ENCODE measurements around the gene FAM83F.
"Not testable (repeated sequence)": the region's sequence is repeated elsewhere in the genome, so short reads cannot be mapped to it uniquely, and the experiment has no call there.

Gene FAM83F

DNA sequence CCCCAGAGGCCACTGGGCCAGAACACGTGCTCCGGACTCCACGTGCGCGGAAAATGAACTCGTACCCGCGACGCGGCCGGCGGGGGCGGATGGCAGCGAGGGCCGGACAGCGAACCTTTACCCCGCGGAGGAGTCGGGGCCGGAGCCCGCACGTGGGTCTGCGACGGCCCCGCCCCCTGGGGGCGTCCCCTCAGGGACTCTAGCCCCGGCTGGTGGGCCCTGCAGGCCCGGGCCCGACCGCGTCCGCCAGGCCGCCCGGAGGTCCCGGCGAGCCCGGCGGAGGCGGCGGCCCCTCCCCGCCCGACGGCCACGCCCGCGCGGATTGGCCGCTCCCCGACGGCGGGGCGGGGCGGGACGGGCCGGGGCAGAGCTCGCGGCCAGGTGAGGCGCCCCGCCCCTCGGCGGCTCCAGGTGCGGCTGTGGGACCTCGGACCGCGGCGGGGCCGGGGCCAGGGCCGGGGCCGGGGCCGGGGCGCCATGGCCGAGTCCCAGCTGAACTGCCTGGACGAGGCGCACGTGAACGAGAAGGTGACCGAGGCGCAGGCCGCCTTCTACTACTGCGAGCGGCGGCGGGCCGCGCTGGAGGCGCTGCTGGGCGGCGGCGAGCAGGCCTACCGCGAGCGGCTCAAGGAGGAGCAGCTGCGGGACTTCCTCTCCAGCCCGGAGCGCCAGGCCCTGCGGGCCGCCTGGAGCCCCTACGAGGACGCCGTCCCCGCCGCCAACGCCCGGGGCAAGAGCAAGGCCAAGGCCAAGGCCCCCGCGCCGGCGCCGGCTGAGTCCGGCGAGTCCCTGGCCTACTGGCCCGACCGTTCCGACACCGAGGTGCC, at the start of gene FAM83F:
FAM83F (plus strand) TSS at position 389 of the 827 bp plus-strand sequence; CDS start at position 478, 89 bp downstream.
- DNase-seq, result no peak

DNA sequence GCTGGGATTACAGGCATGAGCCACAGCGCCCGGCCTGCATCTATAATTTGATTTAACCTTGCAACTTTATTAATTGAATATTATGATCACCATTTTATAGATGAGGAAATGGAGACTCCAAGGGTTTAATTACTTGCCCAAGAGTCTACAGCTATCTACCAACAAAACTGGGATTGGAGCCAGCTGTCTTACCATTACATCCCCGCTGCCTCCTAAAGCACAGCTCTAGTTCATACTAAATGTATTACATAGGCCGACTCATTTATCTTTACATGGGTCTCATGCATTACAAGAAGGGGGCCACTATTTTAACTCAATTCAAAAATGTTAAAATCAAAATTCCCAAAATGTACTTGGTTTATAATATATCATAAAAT, 48.6 kb upstream of the FAM83F start:
- DNase-seq, result no peak

- DNase-seq, result no peak
Observed at GRCh38 chr22:39946503-39947219, 48.1 kb upstream of the FAM83F start.

GRCh38 chr22:39947220-39948216, 47.2 kb upstream of the FAM83F start:
- no peak for DNase-seq

DNA sequence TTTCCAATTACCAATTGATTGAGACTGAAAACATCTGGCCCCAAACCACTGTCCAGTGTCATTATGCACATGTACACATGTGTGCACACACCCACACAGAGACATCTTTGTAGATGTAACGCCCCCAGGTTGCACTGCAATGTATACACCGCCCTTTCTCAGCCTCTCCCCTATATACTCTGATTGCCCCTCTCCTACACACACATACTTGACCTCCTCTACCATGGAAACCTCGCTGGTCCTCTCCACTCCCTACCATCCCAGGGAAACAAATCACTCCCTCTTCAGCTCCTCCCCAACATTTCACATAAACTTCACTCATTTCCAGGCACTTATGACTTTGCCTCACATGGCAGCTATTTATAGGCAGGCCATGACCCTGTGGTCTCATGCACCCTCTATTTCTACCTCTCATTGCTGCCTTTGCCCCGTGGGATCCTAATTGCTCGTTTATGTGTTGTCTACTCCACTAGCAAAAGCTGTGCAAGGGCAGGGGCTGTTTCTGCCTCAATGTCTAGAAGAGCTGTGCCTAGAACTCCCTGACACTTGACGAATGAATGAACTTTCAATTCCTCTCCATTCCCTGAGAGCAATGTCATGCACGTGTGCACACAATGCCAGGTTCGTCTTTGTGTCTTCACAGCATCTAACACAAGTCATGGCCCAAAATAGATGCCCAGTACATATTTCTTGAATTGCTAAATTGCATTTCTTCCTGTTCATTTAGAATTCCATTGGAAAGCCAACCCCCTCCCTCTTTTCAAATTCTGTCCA, 44.6 kb upstream of the FAM83F start:
- DNase-seq, result no peak

DNA sequence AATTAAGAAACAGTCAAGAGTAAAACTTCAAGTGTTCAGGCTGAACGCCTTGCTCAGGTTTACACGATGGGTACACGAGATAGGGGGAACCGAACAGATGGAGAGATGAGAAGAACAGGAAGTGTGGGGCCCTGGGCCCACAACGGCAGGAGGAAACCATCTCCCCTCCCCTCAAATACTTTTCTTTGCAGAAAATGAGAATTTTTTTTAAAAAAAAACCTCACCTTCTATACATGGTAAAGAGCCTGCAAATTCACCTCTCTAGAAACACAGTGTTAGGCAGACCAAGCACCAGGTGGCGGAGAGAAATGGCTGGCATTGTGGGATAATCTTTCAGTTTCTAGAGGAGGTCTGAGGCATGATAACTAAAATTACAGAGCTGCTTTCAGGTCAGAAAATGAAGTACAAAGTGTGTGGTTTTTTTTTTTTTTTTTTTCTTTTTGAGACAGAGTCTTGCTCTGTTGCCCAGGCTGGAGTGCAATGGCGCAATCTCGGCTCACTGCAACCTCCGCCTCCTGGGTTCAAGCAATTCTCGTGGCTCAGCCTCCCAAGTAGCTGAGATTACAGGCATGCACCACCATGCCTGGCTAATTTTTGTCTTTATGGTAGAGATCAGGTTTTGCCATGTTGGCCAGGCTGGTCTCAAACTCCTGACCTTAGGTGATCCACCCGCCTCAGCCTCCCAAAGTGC, 43.0 kb upstream of the FAM83F start:
- not testable (repeated sequence) for DNase-seq

- DNase-seq, result no peak
Observed at GRCh38 chr22:39952347-39952746, 42.4 kb upstream of the FAM83F start.

GRCh38 chr22:39953101-39953500, 41.7 kb upstream of the FAM83F start:
- no peak for DNase-seq

DNA sequence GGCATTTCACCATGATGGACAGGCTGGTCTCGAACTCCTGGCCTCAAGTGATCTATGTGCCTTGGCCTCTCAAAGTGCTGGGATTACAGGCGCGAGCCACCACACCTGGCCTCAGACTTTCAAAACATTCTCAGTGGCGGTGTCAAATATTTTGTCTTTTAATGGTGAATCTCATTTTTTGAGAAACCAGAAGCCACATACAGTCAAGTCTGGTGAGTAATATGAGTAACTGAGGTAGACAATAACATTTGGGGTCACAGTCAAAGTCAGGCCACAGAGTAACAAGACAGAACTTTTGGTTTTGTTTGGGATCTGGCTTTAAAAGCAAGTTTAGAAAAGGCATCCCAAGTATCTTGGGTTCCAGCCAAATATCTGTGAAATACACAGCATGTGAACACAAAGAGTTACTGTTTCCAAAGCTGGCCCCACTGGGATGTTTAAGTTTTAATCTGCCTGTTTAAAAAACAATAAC, 40.1 kb upstream of the FAM83F start:
- peak in 1 of 2 experiments; percentile 2 for DNase-seq

DNA sequence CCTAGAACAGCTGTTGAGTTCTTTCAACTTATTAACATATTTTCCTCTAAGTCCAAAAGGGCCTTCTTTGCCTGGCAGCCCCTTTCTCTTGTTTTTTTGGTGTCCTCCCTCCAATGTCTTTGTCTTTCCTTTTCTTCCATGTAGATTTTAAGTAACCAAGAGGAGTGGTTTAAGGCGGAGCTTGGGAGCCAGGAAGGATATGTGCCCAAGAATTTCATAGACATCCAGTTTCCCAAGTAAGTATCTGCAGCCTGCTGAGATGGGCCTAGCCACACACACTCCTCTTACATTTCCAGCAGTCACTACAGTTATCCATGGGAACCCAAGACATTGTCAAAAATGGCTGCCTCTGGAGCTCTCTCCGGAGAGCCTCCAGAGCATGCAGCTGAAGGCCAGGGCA, 39.1 kb upstream of the FAM83F start:
- no peak for DNase-seq

DNA sequence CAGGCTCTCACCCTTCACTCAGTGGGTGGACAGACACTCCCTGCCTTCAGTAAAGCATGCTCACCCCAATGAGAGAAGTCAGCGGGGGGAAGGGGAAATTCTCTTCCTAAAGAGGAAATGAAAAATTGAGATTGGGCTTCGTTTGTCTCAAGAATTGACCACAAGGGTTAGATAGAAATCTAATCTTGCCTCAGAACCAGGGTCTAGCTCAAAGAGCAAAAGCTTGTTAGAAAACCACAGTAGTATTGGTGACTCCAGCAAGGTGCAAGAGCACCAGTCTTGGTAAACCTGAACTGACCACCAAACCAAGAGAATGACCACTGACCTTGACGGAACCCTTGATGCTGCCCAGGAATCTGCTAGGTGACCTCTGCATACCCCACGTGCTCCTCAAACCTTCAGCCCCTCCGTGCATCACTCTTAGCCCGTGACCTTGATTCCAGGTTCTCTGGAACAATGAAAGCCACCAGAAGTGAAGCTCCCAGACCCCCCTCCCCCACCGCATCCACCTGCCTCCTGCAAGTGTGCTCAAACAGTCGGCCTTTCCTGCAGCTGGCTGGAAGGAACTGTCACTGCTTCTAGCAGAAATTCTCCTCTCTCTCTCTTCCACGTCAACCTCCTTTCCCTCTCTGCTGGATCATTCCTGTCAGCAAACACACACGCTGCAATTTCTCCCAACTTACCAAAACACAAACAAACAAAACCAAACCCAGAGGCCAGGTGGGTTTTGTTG, 37.7 kb upstream of the FAM83F start:
- no peak for DNase-seq

GRCh38 chr22:39958009-39958711, 36.6 kb upstream of the FAM83F start:
- no peak for DNase-seq

GRCh38 chr22:39958949-39959639, 35.7 kb upstream of the FAM83F start:
- no peak for DNase-seq

- DNase-seq, result peak in 1 of 2 experiments; percentile 7
Observed at GRCh38 chr22:39959640-39960447, 34.9 kb upstream of the FAM83F start, which contains the start of gene TMA7B. Gene TMA7B, plus strand, starts transcription at chr22:39960397. Its CDS starts 3,978 bp downstream, at chr22:39964375.

DNA sequence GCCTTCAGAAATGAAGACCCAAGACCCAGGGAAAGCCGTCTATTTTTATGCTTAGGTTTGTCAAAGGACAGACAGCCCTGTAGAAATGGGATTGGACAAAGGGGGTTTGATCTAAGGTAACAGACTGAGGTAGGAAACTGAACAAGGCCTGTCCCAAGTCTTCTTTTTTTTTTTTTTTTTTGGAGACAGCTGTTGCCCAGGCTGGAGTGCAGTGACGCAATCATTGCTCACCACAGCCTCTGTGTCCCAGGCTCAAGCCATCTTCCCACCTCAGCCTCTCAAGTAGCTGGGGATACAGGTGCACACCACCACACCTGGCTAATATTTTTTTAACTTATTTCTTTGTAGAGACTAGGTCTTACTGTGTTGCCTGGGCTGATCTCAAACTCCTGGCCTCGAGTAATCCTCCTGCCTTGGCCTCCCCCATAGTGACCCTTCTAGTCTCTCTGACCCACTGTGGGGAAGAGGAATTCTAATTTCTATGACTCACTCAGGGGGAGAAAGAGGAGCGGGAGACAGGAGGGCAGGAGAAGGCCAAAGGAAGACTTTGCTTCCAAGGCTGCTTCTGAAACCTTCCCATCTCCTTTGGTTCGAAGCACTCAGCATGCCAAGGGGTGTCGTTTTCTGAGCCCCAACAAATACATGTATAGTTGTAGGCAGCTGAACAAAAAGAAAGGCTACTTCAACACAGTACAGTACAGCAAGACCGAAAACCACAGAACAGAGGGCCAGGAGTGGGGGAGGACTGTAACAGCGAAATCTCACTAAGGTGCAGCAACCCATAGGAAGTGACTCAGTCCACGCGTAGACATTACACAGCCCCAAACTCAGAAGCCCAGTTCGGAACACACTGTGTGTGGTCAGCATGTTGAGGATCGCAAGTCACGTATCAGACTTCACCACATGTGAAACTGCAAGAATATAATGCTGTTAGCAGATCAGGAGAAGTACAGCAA, 33.7 kb upstream of the FAM83F start:
- no peak for DNase-seq

- DNase-seq, result no peak
Observed at GRCh38 chr22:39962071-39962470, 32.7 kb upstream of the FAM83F start.

- no peak for DNase-seq
Observed at GRCh38 chr22:39965748-39966147, 29.0 kb upstream of the FAM83F start.
